HG03108 (cell line): ENCODE measurements around the gene OSCP1.

Source experiments
- ATAC-seq: cut with Tn5 transposase; IDR thresholded peaks from one replicate; pipeline ENCODE4 v1.9.1; 2021; ENCODE audit warnings: moderate library complexity; ENCODE audit not compliant: unreplicated experiment

Gene OSCP1

DNA sequence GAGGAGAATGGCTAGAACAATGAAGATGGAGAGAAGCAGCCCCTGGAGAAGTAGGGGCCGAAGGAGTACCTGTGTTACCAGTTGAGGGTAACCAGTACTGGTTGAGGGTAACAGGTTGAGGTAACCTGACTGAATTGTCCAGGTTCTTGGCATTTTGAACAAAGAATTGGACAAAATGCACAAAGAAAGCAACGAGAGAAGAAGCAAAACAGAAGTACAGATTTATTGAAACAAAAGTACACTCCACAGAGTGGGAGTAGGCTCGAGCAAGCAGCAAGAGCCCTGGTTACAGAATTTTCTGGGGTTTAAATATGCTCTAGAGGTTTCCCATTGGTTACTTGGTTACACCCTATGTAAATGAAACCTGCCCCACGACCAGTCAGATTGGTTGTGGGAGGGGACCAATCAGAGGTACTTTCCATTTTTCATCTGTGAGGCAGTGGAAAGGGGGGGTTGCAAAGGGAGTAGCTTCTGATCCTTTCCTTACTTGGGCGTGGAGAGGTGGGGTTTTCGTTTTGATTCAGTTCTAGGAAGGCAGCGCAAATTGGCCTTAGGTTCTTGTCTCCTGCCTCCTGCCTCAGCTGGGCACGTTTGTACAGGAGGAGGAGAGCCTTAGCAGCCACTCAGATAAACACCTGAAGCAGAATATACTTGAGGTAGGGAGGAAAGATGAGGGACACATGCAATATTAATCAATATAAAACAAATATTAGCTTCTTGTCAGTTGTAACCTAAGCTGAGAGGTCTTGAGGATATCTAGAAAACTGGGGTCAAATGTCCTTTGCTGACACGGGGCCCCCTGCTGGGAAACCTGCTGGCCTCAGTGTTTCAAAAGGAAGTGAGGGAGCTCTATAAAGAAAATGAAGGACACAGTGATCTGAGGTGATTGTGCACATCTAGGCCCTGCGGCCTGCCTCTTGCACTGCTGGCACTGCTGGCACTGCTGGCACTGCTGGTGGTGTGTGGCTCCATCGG lies 38.3 kb downstream of the OSCP1 start:
- ATAC-seq: no peak

- no peak for ATAC-seq
These were observed 41.8 kb downstream of the OSCP1 start for GRCh38 chr1:36408479-36408878.

GRCh38 chr1:36406440-36406839 lies 43.8 kb downstream of the OSCP1 start:
- no peak for ATAC-seq

GRCh38 chr1:36402504-36402890 lies 47.8 kb downstream of the OSCP1 start:
- no peak for ATAC-seq

DNA sequence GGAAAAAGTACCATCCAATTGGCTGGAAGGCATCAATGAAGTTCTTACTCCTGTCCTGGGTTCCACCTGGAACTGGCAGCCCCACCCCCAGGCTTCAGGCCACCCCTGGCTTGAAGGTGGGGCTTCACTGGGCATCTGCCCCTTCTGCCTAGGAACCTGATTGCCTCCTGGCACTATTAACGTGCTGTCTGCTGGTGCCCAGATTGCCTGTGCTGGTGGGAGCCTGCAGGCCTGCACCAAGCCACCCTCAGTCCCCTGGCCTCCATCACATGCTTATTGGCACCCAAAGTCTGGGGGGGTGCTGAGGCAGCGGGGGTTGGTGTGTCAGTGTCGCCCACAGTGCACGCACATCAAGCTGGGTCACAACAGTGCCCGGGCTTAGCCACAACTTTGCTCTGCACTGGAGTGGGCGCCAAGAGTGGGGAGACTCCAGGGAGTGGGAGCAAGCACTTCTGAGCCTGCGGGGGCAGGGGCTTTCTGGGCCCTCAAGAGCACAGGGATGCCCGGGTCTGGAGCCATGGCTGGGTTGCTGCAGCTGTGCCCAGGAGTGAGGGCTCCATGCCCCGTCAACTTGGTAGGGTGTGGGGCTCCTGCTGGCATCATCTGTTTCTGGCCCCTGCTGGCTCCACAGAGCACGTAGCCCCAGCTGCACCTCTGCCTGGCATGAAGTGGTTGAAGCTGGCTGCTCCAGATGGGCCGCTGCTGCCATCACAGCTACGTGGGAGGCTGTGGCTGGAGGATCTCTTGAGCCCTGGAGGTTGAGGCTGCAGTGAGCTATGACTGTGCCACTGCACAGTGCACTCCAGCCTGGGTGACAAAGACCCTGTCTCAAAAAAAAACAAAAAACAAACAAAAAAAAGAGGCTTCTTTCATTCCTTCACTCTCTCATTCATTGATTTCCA lies 48.4 kb downstream of the OSCP1 start:
- ATAC-seq: no peak

GRCh38 chr1:36400825-36401601 lies 49.2 kb downstream of the OSCP1 start:
- ATAC-seq: peak; percentile 64

GRCh38 chr1:36400514-36400824 lies 49.8 kb downstream of the OSCP1 start:
- no peak for ATAC-seq

GRCh38 chr1:36398370-36398977 lies 51.8 kb downstream of the OSCP1 start:
- no peak for ATAC-seq

GRCh38 chr1:36397378-36398230 lies 52.6 kb downstream of the OSCP1 start, which contains the start of gene LSM10:
TSS of gene LSM10 (minus strand) at chr1:36397908. CDS start at chr1:36394129, 3,779 bp downstream.
- ATAC-seq: peak; percentile 39

DNA sequence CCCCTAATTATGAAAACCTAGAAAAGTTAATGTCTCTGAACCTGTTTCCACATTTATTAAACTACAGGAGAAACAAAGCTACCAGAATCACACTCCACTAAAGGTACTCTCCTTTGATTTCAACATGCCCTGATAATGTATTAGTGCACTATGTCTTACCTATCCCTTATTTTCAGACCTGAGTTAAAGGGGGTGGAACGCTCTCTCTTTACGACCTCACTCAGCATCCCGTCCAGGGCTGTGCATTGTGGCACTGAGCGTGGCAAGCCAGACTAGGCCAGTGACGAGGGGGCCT lies 53.2 kb downstream of the OSCP1 start:
- no peak for ATAC-seq

DNA sequence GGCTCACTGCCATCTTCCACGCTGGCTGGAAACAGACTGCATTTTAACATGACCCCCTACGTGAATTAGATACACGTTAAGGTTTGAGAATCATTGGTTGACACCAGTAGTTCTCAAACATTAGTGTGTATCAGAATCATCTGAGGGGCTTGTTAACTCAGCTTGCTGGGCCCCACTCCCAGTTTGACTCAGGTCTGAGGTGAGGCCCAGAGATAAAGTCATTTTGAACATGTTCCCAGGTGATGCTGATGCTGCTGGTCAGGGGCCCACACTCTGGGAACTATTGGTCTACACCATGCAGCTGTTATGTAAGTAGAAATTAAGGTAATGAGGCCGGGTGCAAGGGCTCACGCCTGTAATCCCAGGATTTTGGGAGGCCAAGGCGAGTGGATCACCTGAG lies 53.9 kb downstream of the OSCP1 start:
- ATAC-seq: no peak

GRCh38 chr1:36393686-36394085 lies 56.6 kb downstream of the OSCP1 start:
- ATAC-seq: no peak

DNA sequence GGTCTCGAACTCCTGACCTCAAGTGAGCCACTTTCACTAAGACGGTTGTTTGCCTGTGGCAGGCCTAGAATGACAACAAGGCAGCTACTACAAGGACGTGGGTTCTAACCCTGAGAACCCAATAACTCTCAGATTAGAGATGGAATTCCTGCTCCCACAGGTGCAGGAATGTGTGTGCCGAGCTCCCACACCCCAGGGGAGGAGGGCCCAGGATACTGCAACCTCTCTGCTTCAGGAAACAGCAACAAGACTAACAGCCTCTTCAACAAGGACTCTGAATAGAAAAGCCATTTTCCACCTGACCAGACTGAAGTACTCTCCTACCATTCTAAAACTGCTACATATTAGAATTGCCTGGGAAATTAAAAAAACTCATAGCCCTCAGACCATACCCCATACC lies 57.4 kb downstream of the OSCP1 start:
- no peak for ATAC-seq

- no peak for ATAC-seq
These were observed 59.0 kb downstream of the OSCP1 start for GRCh38 chr1:36391271-36391670.

- ATAC-seq: no peak
These were observed 59.8 kb downstream of the OSCP1 start for GRCh38 chr1:36390411-36390810.

DNA sequence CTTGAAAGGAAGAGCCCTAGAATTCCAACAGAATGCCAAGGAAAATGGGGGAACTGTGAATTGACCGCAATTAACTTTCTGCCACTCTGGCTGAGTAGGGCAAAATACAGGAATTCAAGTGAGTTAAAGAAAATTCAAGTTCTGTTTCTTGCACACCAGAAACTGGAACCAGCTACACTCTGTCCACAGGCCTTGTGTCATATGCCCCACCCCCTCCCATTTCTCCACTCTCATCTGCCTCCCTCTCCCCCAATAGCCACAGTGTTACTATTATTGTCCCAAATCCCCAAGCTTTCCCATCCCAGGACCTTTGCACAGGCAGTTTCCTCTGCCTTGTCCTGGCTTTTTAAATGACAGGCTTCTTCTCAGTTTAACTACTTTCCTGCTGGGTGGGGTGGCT lies 60.3 kb downstream of the OSCP1 start:
- ATAC-seq: no peak

- ATAC-seq: no peak
These were observed 61.0 kb downstream of the OSCP1 start for GRCh38 chr1:36389261-36389660.

DNA sequence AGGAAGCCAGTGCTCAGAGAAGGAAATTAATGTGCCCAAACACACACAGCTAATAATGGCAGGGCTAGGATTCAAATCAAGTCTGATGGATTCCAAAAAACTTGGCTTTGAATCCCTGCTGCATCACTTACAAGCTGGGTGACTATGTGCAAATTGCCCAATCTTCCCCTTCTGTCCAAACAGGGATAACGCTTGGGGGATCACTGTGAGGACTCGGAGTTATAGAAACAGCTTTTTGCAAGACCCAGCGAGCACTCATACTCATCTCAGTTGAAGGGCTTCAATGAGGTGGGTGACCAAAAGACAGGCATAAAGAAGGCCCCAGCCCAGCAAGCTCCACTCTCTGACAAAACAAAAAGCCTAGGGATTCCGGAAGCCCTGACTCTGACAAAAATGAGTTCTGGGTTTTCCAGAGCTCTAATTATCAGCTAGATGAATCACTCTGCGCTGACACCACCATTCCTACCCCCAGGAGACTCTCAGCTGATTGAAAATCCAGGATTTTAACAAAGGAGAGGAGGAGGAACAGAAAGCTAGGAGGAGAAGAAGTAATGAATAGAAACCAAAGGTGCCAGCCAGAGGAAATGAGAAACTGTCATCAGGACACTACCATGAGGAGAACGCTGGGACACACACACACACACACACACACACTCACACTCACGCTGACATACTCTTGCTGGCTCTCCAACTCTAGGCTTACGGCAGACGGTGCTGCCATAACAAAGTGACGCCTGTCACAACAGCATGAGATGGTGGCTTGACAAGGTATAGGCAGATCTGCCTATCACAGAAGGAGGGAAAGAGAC lies 62.9 kb downstream of the OSCP1 start:
- ATAC-seq: no peak
